Measurements from ENCODE around the gene NR6A1. TPM values are rescaled to one million over a fixed set of nuclear protein-coding genes. Genes with fewer than 3 reads are reported as not detected.

Gene NR6A1
- total RNA-seq, 2 donors from 2014 or later = 0.98 to 1.2 TPM

- no peaks in the 10 kb centered on the region for H3K9me3 Mint-ChIP-seq
- no peak overlapping the region for H3K4me3 Mint-ChIP-seq
- H3K27ac Mint-ChIP-seq = no peak overlapping the region
- H3K27me3 Mint-ChIP-seq = no peaks in the 10 kb centered on the region
- no peak for ATAC-seq (replicated peaks)
- H3K4me1 Mint-ChIP-seq = no peaks in the 10 kb centered on the region
- no peaks in the 10 kb centered on the region for H3K36me3 Mint-ChIP-seq (ENCODE audit: low read depth)
Observed at GRCh38 chr9:124652615-124653393, 118.3 kb downstream of the NR6A1 start.

GRCh38 chr9:124652203-124652602 lies 118.9 kb downstream of the NR6A1 start:
- no peaks in the 10 kb centered on the region for H3K9me3 Mint-ChIP-seq
- no peaks in the 10 kb centered on the region for H3K36me3 Mint-ChIP-seq (ENCODE audit: low read depth)
- H3K4me3 Mint-ChIP-seq = no peak overlapping the region
- no peaks in the 10 kb centered on the region for H3K27me3 Mint-ChIP-seq
- no peak for ATAC-seq (replicated peaks)
- no peak overlapping the region for H3K27ac Mint-ChIP-seq
- no peaks in the 10 kb centered on the region for H3K4me1 Mint-ChIP-seq

- no peak overlapping the region for H3K27ac Mint-ChIP-seq
- H3K27me3 Mint-ChIP-seq = peaks cover 13% of the 10 kb centered on the region
- no peak overlapping the region for H3K4me3 Mint-ChIP-seq
- no peaks in the 10 kb centered on the region for H3K36me3 Mint-ChIP-seq (ENCODE audit: low read depth)
- ATAC-seq (replicated peaks) = no peak
- H3K4me1 Mint-ChIP-seq = no peaks in the 10 kb centered on the region
- no peaks in the 10 kb centered on the region for H3K9me3 Mint-ChIP-seq
Observed at GRCh38 chr9:124645274-124645673, 125.8 kb downstream of the NR6A1 start.

DNA sequence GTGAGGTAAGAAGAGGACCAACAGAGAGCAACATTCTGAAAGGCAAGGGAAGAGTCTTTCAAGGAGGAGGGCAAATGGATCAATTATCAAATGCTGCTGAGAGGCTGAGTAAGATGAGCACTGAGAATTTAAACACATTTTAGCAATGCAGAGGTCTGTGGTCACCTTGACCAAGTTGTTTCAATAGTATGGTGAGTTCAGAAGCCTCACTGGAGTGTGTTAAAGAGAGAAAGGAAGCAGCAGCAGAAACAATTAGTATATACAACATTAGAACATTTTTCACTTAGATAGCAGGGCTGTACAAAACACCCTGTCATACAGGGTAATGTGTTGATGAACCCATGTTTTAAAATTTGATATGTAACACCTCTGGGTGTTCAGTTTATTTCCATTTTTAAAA lies 131.5 kb downstream of the NR6A1 start:
- H3K4me3 Mint-ChIP-seq = no peak overlapping the region
- no peak overlapping the region for H3K27ac Mint-ChIP-seq
- H3K9me3 Mint-ChIP-seq = no peaks in the 10 kb centered on the region
- H3K36me3 Mint-ChIP-seq (ENCODE audit: low read depth) = no peaks in the 10 kb centered on the region
- H3K4me1 Mint-ChIP-seq = no peaks in the 10 kb centered on the region
- H3K27me3 Mint-ChIP-seq = peaks cover 19% of the 10 kb centered on the region
- ATAC-seq (replicated peaks) = no peak

DNA sequence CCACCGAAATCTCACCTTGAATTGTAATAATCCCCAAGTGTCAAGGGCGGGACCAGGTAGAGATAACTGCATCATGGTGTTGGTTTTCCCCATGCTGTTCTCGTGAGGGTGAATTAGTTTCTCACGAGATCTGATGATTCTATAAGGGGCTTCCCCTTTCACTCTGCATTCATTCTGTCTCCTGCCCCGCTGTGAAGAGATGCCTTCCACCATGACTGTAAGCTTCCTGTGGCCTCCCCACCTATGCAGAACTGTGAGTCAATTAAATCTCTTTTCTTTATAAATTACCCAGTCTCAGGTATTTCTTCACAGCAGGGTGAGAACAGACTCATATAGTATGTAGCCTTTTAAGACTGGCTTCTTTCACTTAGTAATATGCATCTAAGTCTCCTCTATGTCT lies 135.8 kb downstream of the NR6A1 start:
- Mint-ChIP-seq H3K27ac (no peak overlapping the region), H3K36me3 (ENCODE audit: low read depth) (no peaks in the 10 kb centered on the region), H3K27me3 (peaks cover 14% of the 10 kb centered on the region), H3K4me1 (no peaks in the 10 kb centered on the region), H3K9me3 (no peaks in the 10 kb centered on the region), H3K4me3 (no peak overlapping the region)
- ATAC-seq (replicated peaks) = peak; percentile 88

GRCh38 chr9:124632077-124632621 lies 139.0 kb downstream of the NR6A1 start:
- no peak for ATAC-seq (replicated peaks)
- Mint-ChIP-seq H3K27ac (no peak overlapping the region), H3K9me3 (no peaks in the 10 kb centered on the region), H3K4me1 (no peaks in the 10 kb centered on the region), H3K36me3 (ENCODE audit: low read depth) (no peaks in the 10 kb centered on the region), H3K27me3 (peaks cover 7% of the 10 kb centered on the region), H3K4me3 (no peak overlapping the region)

- no peaks in the 10 kb centered on the region for H3K4me1 Mint-ChIP-seq
- no peak for ATAC-seq (replicated peaks)
- H3K27ac Mint-ChIP-seq = no peak overlapping the region
- no peaks in the 10 kb centered on the region for H3K27me3 Mint-ChIP-seq
- H3K4me3 Mint-ChIP-seq = no peak overlapping the region
- H3K36me3 Mint-ChIP-seq (ENCODE audit: low read depth) = no peaks in the 10 kb centered on the region
- H3K9me3 Mint-ChIP-seq = no peaks in the 10 kb centered on the region
Observed at GRCh38 chr9:124631326-124631725, 139.8 kb downstream of the NR6A1 start.

DNA sequence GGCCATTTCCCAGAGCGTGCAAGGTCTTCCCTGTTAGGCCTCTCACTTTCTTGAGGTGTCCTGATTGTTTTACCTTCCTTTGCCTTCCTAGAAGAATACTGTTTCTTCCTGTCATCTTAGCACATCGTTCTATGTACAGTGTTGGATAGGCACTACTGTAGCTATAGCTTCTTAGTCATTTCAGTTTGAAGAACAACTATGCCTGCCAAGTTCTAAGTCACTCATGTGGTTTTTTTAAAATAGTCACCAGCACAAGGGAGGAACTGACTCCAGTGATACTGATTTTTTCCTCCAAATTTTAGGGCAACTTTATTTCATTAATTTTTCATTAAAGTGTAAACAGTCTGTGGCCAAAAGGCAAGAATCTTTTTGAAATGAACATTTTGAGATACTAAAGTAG lies 141.5 kb downstream of the NR6A1 start:
- Mint-ChIP-seq H3K27me3 (no peaks in the 10 kb centered on the region), H3K4me3 (no peak overlapping the region), H3K9me3 (no peaks in the 10 kb centered on the region), H3K27ac (no peak overlapping the region), H3K36me3 (ENCODE audit: low read depth) (no peaks in the 10 kb centered on the region), H3K4me1 (no peaks in the 10 kb centered on the region)
- no peak for ATAC-seq (replicated peaks)

- Mint-ChIP-seq H3K4me1 (no peaks in the 10 kb centered on the region), H3K36me3 (ENCODE audit: low read depth) (no peaks in the 10 kb centered on the region), H3K9me3 (no peaks in the 10 kb centered on the region), H3K27ac (no peak overlapping the region), H3K27me3 (no peaks in the 10 kb centered on the region), H3K4me3 (no peak overlapping the region)
- ATAC-seq (replicated peaks) = no peak
Observed at GRCh38 chr9:124628741-124629140, 142.4 kb downstream of the NR6A1 start.

GRCh38 chr9:124626276-124626675 lies 144.8 kb downstream of the NR6A1 start:
- no peak overlapping the region for H3K27ac Mint-ChIP-seq
- no peak overlapping the region for H3K4me3 Mint-ChIP-seq
- peaks cover 3% of the 10 kb centered on the region for H3K27me3 Mint-ChIP-seq
- no peak for ATAC-seq (replicated peaks)
- H3K36me3 Mint-ChIP-seq (ENCODE audit: low read depth) = no peaks in the 10 kb centered on the region
- H3K4me1 Mint-ChIP-seq = no peaks in the 10 kb centered on the region
- no peaks in the 10 kb centered on the region for H3K9me3 Mint-ChIP-seq

DNA sequence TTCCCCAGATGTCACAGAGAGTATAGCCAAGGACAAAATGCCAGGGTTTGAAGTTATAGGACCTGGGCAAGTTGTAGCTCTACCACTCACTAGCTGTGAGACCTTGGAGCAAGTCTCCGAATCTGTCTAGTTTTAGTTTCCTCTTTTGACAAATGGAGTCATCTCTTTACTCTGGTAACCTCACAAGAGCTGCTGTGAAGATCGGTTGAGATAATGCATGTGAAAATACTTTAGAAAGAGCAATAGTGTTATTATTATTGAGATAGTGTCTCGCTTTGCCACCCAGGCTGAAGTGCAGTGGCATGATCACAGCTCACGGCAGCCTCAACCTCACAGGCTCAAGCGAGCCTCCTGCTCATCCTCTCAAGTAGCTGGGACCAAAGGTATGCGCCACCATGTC lies 146.0 kb downstream of the NR6A1 start:
- Mint-ChIP-seq H3K9me3 (no peaks in the 10 kb centered on the region), H3K4me1 (no peaks in the 10 kb centered on the region), H3K27ac (no peak overlapping the region), H3K27me3 (peaks cover 3% of the 10 kb centered on the region), H3K4me3 (no peak overlapping the region), H3K36me3 (ENCODE audit: low read depth) (no peaks in the 10 kb centered on the region)
- no peak for ATAC-seq (replicated peaks)

GRCh38 chr9:124624735-124624992 lies 146.4 kb downstream of the NR6A1 start:
- Mint-ChIP-seq H3K4me3 (no peak overlapping the region), H3K4me1 (no peaks in the 10 kb centered on the region), H3K36me3 (ENCODE audit: low read depth) (no peaks in the 10 kb centered on the region), H3K27ac (no peak overlapping the region), H3K27me3 (peaks cover 3% of the 10 kb centered on the region), H3K9me3 (no peaks in the 10 kb centered on the region)
- ATAC-seq (replicated peaks) = no peak

DNA sequence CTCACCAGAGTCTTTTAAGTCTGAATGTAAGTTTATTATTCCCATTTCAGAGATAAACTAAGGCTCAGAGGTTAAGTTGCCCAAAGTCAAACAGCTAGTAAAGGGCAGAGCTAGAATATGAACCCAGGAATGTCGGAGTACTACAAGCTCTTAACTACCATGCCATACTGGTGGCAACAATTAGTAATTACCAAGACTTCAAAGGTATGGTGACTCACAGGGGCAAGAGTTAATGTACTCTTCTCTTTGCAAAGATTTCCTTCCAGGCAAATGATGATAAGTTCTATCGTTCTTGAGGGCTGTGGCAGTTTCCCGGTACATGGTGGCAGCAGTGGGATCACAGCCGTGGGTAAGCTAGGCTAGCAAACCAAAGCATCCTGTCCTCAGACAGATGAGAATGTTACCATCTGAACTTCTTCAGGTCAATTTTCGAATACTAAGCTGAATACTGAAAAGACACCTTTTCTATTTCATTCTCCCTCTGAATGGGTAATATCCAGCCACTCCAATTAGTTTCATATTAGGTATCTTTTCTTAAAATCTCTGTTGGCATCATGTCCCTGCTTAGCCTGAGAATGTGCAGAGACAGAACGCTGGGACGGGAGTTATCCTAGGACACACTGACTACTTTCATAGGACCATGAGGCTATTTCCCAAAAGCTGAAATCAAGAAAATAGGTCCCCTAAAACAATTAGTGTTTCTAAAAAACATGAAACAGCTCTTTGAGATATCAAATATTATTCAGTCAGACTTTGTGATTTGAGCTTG lies 147.0 kb downstream of the NR6A1 start:
- peaks cover 3% of the 10 kb centered on the region for H3K27me3 Mint-ChIP-seq
- no peak overlapping the region for H3K4me3 Mint-ChIP-seq
- H3K36me3 Mint-ChIP-seq (ENCODE audit: low read depth) = no peaks in the 10 kb centered on the region
- ATAC-seq (replicated peaks) = no peak
- H3K4me1 Mint-ChIP-seq = no peaks in the 10 kb centered on the region
- no peak overlapping the region for H3K27ac Mint-ChIP-seq
- H3K9me3 Mint-ChIP-seq = no peaks in the 10 kb centered on the region

- H3K27me3 Mint-ChIP-seq = peaks cover 3% of the 10 kb centered on the region
- no peak overlapping the region for H3K27ac Mint-ChIP-seq
- ATAC-seq (replicated peaks) = no peak
- H3K4me1 Mint-ChIP-seq = no peaks in the 10 kb centered on the region
- H3K36me3 Mint-ChIP-seq (ENCODE audit: low read depth) = no peaks in the 10 kb centered on the region
- H3K4me3 Mint-ChIP-seq = no peak overlapping the region
- H3K9me3 Mint-ChIP-seq = no peaks in the 10 kb centered on the region
Observed at GRCh38 chr9:124622882-124623281, 148.2 kb downstream of the NR6A1 start.
